Measurements from ENCODE around the gene TMEM237. TPM values are rescaled to one million over a fixed set of nuclear protein-coding genes. Genes with fewer than 3 reads are reported as not detected.

TMEM237 gene
- total RNA-seq, 1 donor from 2014 or later = 82.9 TPM

GRCh38 chr2:201678401-201678800 is 35.1 kb upstream of the TMEM237 start:
- Histone ChIP-seq H3F3A (ENCODE audit: low read depth) (no peaks in the 10 kb centered on the region), H3K4me3 (no peak overlapping the region), H3K4me2 (no peak overlapping the region), H3K36me3 (no peaks in the 10 kb centered on the region), H4K20me1 (ENCODE audit: low read depth) (no peaks in the 10 kb centered on the region), H3K79me2 (ENCODE audit: low read depth) (no peaks in the 10 kb centered on the region), H3K9me3 (ENCODE audit: low read depth) (no peaks in the 10 kb centered on the region), H3K27me3 (no peaks in the 10 kb centered on the region), H2AFZ (replicated peaks) (no peak overlapping the region), H3K27ac (no peak overlapping the region), H3K9ac (no peak overlapping the region), H3K4me1 (peaks cover 6% of the 10 kb centered on the region)
- H3K27ac Mint-ChIP-seq = no peak overlapping the region
- no peak for TF ChIP-seq EZH2 (IDR thresholded peaks at IDR 0.05)
- no peak for TF ChIP-seq EZH2phosphoT487 (IDR thresholded peaks at IDR 0.05)
- TF ChIP-seq CTCF (IDR thresholded peaks at IDR 0.05) = no peak
- no peaks in the 10 kb centered on the region for H3K36me3 Mint-ChIP-seq
- no peak overlapping the region for H3K4me3 Mint-ChIP-seq
- DNase-seq (ENCODE audit: low spot score) = no peak
- H3K9me3 Mint-ChIP-seq = no peaks in the 10 kb centered on the region
- peaks cover 4% of the 10 kb centered on the region for H3K4me1 Mint-ChIP-seq
- peaks cover 4% of the 10 kb centered on the region for H3K27me3 Mint-ChIP-seq (ENCODE audit: insufficient read depth, low read depth)

- Histone ChIP-seq H4K20me1 (ENCODE audit: low read depth) (no peaks in the 10 kb centered on the region), H3K27ac (no peak overlapping the region), H2AFZ (replicated peaks) (no peak overlapping the region), H3K4me3 (no peak overlapping the region), H3F3A (ENCODE audit: low read depth) (no peaks in the 10 kb centered on the region), H3K4me2 (no peak overlapping the region), H3K4me1 (peaks cover 6% of the 10 kb centered on the region), H3K9me3 (ENCODE audit: low read depth) (no peaks in the 10 kb centered on the region), H3K27me3 (no peaks in the 10 kb centered on the region), H3K79me2 (ENCODE audit: low read depth) (no peaks in the 10 kb centered on the region), H3K9ac (no peak overlapping the region), H3K36me3 (no peaks in the 10 kb centered on the region)
- TF ChIP-seq EZH2phosphoT487 (IDR thresholded peaks at IDR 0.05) (no peak), EZH2 (IDR thresholded peaks at IDR 0.05) (no peak)
- Mint-ChIP-seq H3K9me3 (no peaks in the 10 kb centered on the region), H3K4me1 (peaks cover under 1% of the 10 kb centered on the region), H3K4me3 (no peak overlapping the region), H3K36me3 (no peaks in the 10 kb centered on the region), H3K27me3 (ENCODE audit: insufficient read depth, low read depth) (peaks cover 4% of the 10 kb centered on the region), H3K27ac (no peak overlapping the region)
- DNase-seq (ENCODE audit: low spot score) = no peak
Measured at GRCh38 chr2:201675454-201675853, 32.2 kb upstream of the TMEM237 start.

GRCh38 chr2:201674794-201675193 is 31.5 kb upstream of the TMEM237 start:
- no peaks in the 10 kb centered on the region for H3K36me3 ChIP-seq
- H3K9ac ChIP-seq = no peak overlapping the region
- H3K27ac ChIP-seq = no peak overlapping the region
- Mint-ChIP-seq H3K4me1 (no peaks in the 10 kb centered on the region), H3K36me3 (no peaks in the 10 kb centered on the region), H3K9me3 (no peaks in the 10 kb centered on the region), H3K27me3 (ENCODE audit: insufficient read depth, low read depth) (peaks cover 4% of the 10 kb centered on the region), H3K4me3 (no peak overlapping the region), H3K27ac (no peak overlapping the region)
- no peaks in the 10 kb centered on the region for H3K9me3 ChIP-seq (ENCODE audit: low read depth)
- H3F3A ChIP-seq (ENCODE audit: low read depth) = no peaks in the 10 kb centered on the region
- no peaks in the 10 kb centered on the region for H3K27me3 ChIP-seq
- peaks cover 6% of the 10 kb centered on the region for H3K4me1 ChIP-seq
- no peak overlapping the region for H3K4me2 ChIP-seq
- no peaks in the 10 kb centered on the region for H3K79me2 ChIP-seq (ENCODE audit: low read depth)
- no peak overlapping the region for H2AFZ ChIP-seq (replicated peaks)
- no peak overlapping the region for H3K4me3 ChIP-seq
- DNase-seq (ENCODE audit: low spot score) = no peak
- no peaks in the 10 kb centered on the region for H4K20me1 ChIP-seq (ENCODE audit: low read depth)
- TF ChIP-seq EZH2phosphoT487 (IDR thresholded peaks at IDR 0.05) = no peak
- no peak for TF ChIP-seq EZH2 (IDR thresholded peaks at IDR 0.05)
- TF ChIP-seq CTCF (IDR thresholded peaks at IDR 0.05) = no peak

- Mint-ChIP-seq H3K9me3 (no peaks in the 10 kb centered on the region), H3K4me1 (no peaks in the 10 kb centered on the region), H3K36me3 (no peaks in the 10 kb centered on the region), H3K27me3 (ENCODE audit: insufficient read depth, low read depth) (peaks cover 4% of the 10 kb centered on the region), H3K27ac (no peak overlapping the region), H3K4me3 (no peak overlapping the region)
- H3K4me3 ChIP-seq = no peak overlapping the region
- H4K20me1 ChIP-seq (ENCODE audit: low read depth) = no peaks in the 10 kb centered on the region
- no peak for DNase-seq (ENCODE audit: low spot score)
- TF ChIP-seq EZH2 (IDR thresholded peaks at IDR 0.05) (no peak), EZH2phosphoT487 (IDR thresholded peaks at IDR 0.05) (no peak), CTCF (IDR thresholded peaks at IDR 0.05) (no peak)
- H3K27me3 ChIP-seq = no peaks in the 10 kb centered on the region
- H3K9me3 ChIP-seq (ENCODE audit: low read depth) = no peaks in the 10 kb centered on the region
- H3K9ac ChIP-seq = no peak overlapping the region
- H3K36me3 ChIP-seq = no peaks in the 10 kb centered on the region
- no peaks in the 10 kb centered on the region for H3F3A ChIP-seq (ENCODE audit: low read depth)
- no peak overlapping the region for H2AFZ ChIP-seq (replicated peaks)
- H3K4me1 ChIP-seq = peaks cover 6% of the 10 kb centered on the region
- H3K27ac ChIP-seq = no peak overlapping the region
- no peak overlapping the region for H3K4me2 ChIP-seq
- no peaks in the 10 kb centered on the region for H3K79me2 ChIP-seq (ENCODE audit: low read depth)
Measured at GRCh38 chr2:201674298-201674697, 31.0 kb upstream of the TMEM237 start.

Measured in neural progenitor cell (in vitro differentiated cells).